GM21528 (cell line): Measurements from ENCODE around the gene CRYGA.
"Not testable (repeated sequence)": the region's sequence is repeated elsewhere in the genome, so short reads cannot be mapped to it uniquely, and the experiment has no call there.

Source experiments
- ATAC-seq: cut with Tn5 transposase; IDR thresholded peaks from one replicate; pipeline ENCODE4 v1.9.1; 2021; ENCODE audit warnings: mild to moderate bottlenecking, moderate library complexity; ENCODE audit not compliant: unreplicated experiment, low FRiP score

CRYGA gene

DNA sequence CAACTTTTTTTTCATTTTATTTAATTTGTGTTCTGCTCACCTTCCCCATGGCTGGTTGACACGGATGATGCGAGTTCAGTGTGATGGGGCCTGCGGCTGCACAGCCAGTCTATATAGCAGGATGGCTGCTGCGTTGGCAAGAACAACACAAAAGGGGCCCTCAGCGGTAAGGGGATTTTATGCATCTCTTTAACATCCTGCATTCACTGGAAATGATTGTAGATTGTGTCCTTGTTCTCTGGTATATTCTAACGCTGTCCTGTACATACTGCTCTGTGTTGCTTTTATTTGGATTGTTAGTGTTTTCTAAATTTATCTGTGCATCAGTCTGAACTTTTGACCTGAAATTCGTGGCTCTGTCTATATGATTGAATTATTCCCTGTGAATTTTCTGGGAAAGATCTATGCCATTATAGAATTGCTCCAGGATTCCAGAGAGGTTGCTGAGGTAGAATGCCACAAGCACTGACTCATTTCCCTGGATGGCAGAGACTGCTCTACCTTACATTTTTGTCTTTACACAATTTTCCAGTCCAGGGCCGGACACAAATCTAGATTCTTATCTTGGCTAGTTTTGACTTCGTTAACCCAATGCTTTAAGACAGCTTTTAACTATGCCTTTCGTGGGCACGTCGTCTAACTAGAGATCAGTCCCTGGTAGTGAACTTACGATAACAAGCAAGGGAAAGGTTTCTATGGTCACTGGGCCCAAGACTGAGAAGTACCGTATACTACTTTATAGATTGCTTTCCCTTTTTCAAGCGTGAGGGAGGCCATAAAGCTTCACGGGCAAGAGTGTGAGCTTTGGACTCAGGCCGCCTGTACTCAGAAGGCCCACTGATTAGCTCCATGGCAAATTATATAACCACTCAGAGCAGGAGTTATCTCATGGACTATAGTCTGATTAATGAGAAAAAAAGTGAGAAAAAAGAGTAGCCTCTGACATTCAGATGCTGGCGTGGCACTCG, 33.4 kb downstream of the CRYGA start, which contains the start of gene CRYGC:
TSS of gene CRYGC (minus strand) at position 85 of the 968 bp plus-strand sequence. CDS start at position 49, 36 bp downstream.
- ATAC-seq, result no peak

DNA sequence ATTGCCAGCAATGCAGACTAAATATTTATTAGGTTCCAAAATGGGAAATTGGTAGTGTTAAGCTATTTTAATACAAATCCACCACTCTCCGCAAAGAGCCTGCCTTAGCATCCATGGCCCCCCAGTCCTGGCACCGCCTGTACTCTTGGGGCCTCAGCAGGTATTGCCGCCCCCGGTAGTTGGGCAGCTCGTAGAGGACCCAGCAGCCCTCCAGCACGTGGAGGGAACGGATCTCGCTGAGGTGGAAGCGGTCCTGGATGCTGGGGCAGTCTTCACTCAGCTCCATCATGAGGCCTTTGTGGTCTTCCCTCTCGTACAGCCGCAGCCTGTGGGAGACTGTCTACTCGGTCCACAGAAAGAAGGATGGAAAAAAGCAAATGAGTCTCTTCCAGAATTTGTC, 35.3 kb downstream of the CRYGA start:
- ATAC-seq, result no peak

DNA sequence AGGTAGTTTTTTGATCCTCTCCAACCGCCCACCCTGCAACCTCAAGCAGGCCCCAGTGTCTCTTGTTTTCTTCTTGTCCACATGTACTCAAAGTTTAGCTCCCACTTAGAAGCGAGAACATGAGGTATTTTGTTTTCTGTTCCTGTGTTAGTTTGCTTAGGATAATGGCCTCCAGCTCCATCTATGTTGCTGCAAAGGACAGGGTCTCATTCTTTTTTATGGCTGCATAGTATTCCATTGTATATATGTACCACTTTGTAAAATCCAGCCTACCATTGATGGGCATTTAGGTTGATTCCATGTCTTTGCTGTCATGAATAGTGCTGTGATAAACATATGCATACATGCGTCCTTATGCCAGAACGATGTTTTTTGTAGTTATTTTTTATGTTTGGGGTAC, 36.3 kb downstream of the CRYGA start:
- no peak for ATAC-seq

DNA sequence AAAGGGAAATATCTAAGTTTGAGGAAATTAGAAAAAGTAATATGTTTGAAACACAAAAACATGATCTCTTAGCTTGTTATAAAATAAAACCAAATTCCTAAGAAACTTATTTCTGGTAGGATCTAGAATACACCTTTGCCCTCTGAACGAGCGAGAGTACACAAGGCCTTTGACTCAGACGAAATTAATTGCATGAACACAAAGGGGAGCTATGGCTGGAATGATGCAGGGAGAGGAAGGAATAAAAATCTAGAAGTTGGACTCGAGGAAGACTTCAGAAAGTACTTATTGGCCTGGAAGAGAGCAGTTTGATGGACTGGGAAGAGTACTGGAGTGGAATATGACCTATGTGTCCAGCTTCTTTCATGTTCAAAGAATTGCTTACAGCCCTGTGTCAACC, 38.1 kb downstream of the CRYGA start:
- ATAC-seq, result no peak

DNA sequence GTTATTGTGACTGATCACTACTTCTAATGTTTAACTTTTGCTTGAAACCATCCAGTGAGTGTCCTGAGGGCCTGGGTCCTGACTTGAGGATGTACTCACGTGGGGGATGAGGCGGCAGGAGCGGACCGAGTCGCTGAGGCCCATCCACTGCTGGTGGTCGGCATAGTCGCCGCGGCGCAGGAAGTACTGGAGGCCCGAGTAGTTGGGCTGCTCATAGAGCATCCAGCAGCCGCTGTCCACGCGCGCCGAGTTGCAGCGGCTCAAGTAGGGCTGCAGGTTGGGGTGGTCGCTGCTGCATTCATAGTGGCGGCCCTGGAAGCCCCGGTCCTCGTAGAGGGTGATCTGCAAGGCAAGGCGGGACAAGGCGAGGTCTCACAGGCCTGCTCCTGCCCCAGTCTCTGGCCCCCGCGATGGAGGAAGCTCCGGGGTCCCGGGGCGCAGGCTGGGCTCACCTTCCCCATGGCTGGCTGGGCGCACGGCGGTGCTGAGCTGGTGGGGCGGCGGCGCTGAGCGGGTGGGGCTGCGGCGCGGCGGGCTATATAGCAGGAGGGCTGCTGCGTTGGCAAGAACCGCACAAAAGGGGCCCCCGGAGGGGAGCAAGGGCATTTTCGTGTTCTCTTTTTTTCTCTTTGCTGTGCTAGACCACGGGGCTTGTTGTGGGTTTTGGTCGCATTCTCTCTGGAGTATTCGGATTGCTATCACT, 39.2 kb downstream of the CRYGA start, which contains the start of gene CRYGD:
TSS of gene CRYGD (minus strand) at position 512 of the 703 bp plus-strand sequence. CDS start at position 461, 51 bp downstream.
- not testable (repeated sequence) for ATAC-seq

DNA sequence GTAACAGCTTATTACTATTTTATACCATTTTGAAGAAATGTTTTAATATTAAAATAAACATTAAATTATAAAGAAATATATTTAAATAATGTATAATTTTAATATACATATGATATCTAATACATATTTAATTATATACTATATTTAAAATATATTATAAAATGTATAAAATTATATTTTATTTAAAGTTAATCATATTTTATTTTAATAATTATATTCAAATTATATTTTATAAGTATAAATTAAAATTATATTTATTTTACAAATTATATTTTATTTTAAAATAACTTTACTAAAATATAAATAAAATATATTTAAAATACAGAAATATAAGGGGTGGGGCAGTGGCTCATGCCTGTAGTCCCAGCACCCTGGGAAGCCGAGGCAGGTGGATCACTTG, 41.1 kb downstream of the CRYGA start:
- no peak for ATAC-seq

DNA sequence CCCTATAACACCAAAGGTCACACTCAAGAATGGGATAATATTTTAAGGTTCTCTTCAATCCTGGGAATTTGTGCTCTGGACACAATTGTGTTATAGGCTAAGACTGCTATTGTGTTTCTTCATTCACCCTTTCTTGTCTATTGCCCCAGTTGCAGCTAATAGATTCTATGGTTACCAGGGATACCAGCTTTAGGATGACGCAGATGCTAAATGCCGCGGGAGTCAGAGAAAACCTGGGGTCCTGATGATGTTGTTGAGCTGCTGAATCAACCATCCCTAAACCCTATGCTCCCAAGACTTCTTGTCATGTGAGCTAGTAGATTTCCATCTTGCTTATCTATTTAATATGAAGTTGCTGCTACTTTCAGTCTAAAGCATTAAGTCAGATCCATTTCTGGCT, 44.5 kb downstream of the CRYGA start:
- ATAC-seq, result no peak

DNA sequence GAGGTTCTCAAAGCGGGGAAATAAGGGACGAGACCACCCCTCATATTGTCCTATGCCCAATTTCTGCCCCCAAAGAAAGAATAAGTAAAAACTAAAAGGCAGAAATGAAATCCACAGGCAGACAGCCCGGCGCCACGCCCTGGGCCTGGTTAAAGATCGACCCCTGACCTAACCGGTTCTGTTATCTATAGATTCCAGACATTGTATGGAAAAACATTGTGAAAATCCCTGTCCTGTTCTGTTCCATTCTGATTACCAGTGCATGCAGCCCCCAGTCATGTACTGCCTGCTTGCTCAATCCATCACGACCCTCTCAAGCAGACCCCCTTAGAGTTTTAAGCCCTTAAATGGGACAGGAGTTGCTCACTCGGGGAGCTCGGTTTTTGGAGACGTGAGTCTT, 46.0 kb downstream of the CRYGA start:
- not testable (repeated sequence) for ATAC-seq

DNA sequence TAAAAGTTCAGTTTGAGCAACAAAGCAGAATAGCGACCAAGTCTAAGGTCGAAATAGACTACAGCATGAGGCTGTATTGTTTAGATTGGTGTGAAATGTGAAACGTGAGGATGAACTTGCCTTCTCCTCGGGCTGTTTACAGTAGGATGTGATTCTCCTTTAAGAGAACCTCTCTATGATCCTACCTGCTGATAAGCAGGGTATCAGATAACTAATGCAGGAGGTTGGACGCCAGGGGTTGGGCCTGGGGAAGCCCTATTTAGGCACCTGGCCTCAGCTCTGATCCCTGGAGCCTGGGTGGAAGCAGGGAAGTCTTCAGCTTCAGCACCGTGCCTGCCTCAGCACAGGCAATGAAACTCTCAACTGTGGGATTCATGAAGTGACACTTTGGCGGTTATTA, 50.4 kb downstream of the CRYGA start:
- no peak for ATAC-seq

DNA sequence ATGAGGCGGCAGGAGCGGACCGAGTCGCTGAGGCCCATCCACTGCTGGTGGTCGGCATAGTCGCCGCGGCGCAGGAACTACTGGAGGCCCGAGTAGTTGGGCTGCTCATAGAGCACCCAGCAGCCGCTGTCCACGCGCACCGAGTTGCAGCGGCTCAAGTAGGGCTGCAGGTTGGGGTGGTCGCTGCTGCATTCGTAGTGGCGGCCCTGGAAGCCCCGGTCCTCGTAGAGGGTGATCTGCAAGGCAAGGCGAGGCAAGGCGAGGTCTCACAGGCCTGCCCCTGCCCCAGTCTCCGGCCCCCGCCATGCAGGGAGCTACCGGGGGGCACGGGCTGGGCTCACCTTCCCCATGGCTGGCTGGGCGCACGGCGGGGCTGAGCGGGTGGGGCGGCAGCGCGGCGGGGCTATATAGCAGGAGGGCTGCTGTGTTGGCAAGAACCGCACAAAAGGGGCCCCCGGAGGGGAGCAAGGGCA, 51.1 kb downstream of the CRYGA start:
- not testable (repeated sequence) for ATAC-seq
